NCI-H1436 treated with DMSO at 0.1 percent for 48 hours (cell line): Measurements from ENCODE around the gene CDH4.

Experiments
- DNase-seq: peaks from one replicate; lab custom pipeline; 2025; lab: John Stamatoyannopoulos, UW

CDH4 gene

DNA sequence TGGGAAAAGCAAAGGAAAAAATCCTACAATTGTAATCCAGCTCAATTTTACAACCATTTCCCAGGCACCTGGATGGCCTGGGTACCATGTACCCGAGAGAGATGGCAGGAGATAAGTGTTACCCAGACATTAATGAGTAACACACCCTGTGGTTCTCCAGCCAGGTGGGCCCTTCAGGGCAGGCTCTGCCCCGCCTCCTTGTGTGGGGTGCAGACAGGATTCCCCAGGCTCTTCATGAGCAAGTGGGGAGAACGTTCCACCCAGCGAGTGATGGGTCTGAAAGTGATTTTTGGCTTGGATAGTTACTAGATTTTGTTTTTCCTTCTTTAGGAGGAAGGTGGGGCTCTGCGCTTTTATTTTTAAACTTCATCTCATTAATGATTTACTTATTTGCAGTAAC, 569.7 kb downstream of the CDH4 start:
- DNase-seq = no peak

DNA sequence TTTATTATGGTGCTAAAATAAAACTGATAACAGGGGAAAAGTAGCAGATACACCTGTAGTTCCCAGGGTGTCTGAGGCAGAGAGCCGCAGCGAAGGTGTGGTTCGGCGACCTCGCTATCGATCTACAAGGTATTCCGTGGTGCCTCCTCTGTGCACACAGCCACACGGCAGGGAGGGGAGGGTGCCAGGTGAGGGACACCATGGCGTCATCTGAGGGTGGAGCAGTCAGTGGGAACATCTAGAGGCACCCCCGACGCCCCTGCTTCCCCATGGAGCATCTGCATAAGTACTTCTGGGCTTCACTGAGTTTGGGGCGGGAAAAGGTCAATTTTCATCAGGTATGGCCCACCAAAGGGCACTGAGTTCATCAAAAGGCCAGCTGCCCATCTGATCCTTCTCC, 570.3 kb downstream of the CDH4 start:
- no peak for DNase-seq

GRCh38 chr20:61823242-61823641, 571.2 kb downstream of the CDH4 start:
- no peak for DNase-seq

DNA sequence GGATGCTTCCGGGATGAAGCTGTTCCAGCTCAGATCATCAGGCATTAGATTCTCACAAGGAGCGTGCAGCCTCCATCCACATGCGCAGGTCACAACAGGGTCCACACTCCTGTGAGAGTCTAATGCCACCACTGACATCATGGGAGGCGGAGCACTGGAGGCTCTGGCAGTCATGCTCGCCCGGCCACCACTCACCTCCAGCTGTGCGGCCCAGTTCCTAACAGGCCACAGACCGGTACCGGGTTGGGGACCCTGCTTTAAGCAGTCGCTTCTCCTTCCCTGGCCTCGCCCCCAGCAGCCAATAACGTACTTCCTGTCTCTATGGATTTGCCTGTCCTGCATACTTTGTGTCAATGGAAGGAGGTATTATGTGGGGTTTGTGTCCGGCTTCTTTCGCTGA, 576.8 kb downstream of the CDH4 start:
- DNase-seq = no peak

- DNase-seq = no peak
These were observed 577.5 kb downstream of the CDH4 start for GRCh38 chr20:61829526-61829925.

DNA sequence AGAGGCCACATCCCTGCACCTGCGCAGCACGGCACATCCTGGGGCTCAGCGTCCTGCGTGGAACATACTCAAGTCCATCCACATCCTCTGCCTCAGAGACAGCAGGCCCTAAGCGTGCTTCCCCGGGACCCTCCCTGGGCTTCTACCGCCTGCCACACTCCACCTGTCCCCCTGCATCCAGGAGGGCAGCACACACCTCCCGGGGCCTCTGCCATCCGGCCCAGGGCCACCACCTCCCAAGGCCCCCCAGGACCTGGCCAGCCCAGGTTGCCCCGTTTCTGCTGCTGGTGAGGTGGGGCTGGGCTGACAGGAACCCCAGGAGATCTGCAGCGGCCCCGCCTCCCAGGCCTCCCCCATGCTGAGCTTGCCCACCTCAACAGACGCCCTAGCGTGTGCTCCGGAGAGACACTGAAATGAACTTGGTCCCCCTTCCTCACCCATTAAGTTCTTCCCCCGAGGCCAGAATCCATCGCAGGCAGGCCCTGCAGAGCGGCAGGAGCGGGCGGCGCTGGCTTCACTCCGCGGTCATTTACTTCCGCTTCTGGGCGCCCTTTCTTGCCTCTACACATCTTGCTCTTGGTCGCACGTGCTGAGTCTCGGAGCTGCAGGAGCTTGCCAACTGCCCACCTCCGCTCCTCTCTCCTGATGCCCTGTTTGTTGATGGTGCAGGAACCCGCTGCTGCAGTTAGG, 578.3 kb downstream of the CDH4 start:
- DNase-seq = no peak

DNA sequence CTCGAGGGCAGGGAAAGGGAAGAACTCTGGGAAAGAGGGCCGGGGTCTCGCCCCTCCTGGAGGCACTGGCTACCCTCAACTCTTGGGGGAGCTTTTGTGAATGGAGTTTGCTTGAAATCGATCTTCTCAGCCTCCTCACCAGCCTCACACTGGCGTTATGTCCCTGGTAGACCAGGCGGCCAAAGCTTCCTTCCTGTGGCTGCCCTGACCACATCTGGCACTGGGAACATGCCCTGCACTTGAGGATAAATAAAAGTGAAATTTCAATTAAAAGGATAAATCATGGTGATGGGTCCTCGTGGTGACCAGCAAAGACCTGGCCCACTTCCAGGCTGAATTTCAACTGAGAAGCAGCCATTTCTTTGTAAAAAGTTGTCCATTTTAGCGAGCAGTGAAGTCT, 578.9 kb downstream of the CDH4 start:
- no peak for DNase-seq

- DNase-seq = no peak
These were observed 580.1 kb downstream of the CDH4 start for GRCh38 chr20:61832181-61832580.

- DNase-seq = no peak
These were observed 581.9 kb downstream of the CDH4 start for GRCh38 chr20:61833807-61834610.

DNA sequence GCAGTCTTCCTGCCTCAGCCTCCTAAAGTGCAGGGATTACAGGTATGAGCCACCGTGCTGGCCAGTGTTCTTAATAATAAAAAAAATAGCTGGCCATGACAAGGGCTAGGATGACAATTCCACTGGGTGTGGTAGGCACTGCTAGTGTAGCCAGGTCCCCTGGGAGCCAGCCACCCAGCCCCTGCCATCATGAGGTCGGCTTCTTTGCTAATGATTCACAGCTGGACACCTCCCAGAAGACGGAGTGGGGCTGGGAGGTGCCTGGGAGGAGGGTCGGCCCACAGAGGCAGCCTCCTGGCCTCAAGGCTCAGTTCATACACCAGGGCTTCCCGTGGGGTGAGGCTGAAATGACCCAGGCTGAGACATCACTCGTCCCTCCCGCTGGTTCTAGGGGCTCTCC, 583.2 kb downstream of the CDH4 start:
- DNase-seq = no peak

- DNase-seq = no peak
These were observed 583.8 kb downstream of the CDH4 start for GRCh38 chr20:61835791-61836350.

- DNase-seq = no peak
These were observed 585.1 kb downstream of the CDH4 start for GRCh38 chr20:61837200-61837599.

DNA sequence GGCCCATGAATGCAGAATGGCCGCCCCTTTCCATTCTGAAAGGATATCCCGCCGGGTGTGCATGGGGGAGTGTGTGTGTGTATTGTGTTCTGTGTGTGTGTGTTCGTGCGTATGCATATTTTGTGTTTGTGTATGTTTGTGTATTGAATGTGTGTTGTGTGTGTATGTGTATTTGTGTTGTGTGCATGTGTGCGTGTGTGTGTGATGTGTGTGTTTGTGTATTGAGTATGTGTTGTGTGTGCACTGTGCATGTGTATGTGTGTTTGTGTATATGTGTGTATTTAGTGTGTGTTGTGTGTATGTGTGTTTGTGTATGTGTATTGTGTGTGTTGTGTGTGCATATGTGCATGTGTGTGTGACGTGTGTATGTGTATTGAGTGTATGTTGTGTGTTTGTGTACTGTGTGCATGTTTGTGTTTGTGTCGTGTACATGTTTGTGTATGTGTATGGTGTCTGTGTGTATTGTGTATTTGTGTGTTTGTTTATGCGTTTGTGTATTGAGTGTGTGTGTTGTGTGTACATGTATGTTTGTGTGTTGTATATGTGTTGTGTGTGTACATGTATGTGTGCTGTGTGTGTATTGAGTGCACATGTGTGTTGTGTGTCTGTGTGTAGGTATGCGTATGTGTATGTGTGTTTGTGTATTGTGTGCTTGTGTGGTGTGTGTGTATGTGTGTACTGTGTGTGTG, 587.3 kb downstream of the CDH4 start:
- DNase-seq = no peak

DNA sequence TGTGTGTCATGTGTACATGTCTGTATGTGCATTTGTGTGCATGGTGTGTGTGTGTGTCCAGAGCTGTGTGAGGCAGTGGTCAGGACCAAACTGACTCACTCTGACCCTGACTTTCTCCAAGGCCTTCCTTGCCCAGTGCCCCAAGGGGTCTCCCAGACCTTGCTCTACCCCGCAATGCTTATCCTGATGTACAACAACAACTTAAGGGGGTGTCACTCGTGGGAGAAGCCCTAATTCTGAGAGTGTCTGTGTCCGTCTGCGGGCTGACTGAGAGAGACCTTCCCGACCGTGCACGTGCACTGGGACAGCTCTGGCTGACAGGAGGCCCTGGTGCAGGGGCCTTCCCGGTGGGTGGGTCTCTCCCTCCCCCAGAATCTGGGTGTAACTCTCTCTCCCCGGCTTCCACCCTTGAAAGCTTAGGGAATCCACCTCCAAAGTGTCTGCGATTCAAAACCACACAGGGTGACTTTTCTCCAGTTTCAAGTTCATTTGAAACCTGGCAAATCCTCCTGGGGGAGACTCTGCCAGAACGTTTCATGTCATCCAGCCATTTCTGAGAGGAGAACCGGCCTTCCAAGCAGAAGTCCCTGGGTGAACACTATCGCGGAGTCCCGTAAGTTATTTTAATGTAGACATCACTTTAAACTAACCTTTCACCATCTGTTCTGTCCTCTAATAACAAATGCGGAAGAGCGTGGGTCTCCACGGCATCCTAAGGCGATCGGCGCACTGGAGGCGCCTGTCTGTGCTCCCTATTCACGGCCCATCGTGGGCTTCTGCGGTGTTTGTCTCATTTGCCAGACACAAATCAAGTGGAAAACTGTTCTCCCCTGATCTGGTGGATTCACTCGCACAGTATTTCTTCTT, 588.1 kb downstream of the CDH4 start:
- DNase-seq = no peak

- no peak for DNase-seq
These were observed 588.9 kb downstream of the CDH4 start for GRCh38 chr20:61840779-61841455.

- DNase-seq = no peak
These were observed 589.5 kb downstream of the CDH4 start for GRCh38 chr20:61841551-61841950.

- DNase-seq = no peak
These were observed 589.9 kb downstream of the CDH4 start for GRCh38 chr20:61841966-61842365.

GRCh38 chr20:61844621-61845020, 592.6 kb downstream of the CDH4 start:
- DNase-seq = no peak

DNA sequence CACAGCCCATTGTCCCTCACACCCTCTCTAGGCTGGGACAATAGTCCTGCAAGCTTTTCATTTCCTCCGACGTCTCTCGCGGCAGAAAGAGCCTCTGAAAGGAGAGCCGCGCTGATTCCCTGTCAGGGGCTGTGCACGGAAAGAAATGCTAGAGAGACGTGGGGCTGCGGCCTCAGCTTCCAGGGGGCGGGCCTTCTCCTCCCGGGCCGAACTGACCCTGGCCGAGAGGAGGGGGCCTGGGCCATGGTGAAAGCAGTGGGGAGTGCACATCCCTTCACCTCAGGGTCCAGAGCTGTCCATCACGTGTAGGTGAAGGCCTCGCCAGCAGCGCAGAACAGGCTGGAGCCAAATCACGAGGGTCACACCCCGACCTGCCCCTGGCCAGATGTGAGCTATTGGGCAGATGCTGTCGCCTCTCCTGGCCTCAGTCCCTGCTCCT, 593.2 kb downstream of the CDH4 start:
- DNase-seq = no peak

GRCh38 chr20:61846074-61846473, 594.0 kb downstream of the CDH4 start:
- no peak for DNase-seq
